LNCaP clone FGC (cell line): ENCODE measurements around the gene MAML3.

Experiments
- DNase-seq: peaks from one replicate; pipeline ENCODE4 v3.0.0-alpha.2; 2011; ENCODE audit warnings: low read depth
- H3K4me3 ChIP-seq: 2 replicates; pipeline ENCODE4 v1.5.1; 2011; ENCODE audit warnings: mild to moderate bottlenecking, low read depth, low read length, control low read depth
- CTCF ChIP-seq: IDR thresholded peaks from 2 replicates; pipeline ENCODE4 v1.5.1; 2012; ENCODE audit warnings: mild to moderate bottlenecking; ENCODE audit not compliant: control insufficient read depth, insufficient read depth; ENCODE audit errors: extremely low read depth

The MAML3 gene

GRCh38 chr4:139790291-139790690 lies 363.7 kb downstream of the MAML3 start:
- no peak for DNase-seq
- H3K4me3 ChIP-seq: no peak overlapping the region
- TF ChIP-seq CTCF: no peak

GRCh38 chr4:139789096-139789654 lies 364.8 kb downstream of the MAML3 start:
- no peak overlapping the region for H3K4me3 ChIP-seq
- DNase-seq: no peak
- TF ChIP-seq CTCF: no peak

GRCh38 chr4:139786494-139787354 lies 367.3 kb downstream of the MAML3 start:
- TF ChIP-seq CTCF: no peak
- H3K4me3 ChIP-seq: no peak overlapping the region
- no peak for DNase-seq

- TF ChIP-seq CTCF: no peak
- H3K4me3 ChIP-seq: no peak overlapping the region
- DNase-seq: no peak
These were observed 368.6 kb downstream of the MAML3 start for GRCh38 chr4:139785356-139785755.

- H3K4me3 ChIP-seq: no peak overlapping the region
- DNase-seq: no peak
- TF ChIP-seq CTCF: no peak
These were observed 370.1 kb downstream of the MAML3 start for GRCh38 chr4:139783741-139784484.

GRCh38 chr4:139782926-139783522 lies 371.0 kb downstream of the MAML3 start:
- no peak for DNase-seq
- TF ChIP-seq CTCF: no peak
- H3K4me3 ChIP-seq: no peak overlapping the region
